PFSK-1 (cell line): ENCODE results near the gene ADAMTS1.

ENCODE experiments used
- FOXP2 ChIP-seq: optimal IDR thresholded peaks from 2 replicates; pipeline ENCODE3; 2011; ENCODE audit warnings: borderline replicate concordance, control low read depth, inconsistent platforms; ENCODE audit not compliant: insufficient read depth; ENCODE audit errors: extremely low read length, extremely low read depth
- POLR2AphosphoS5 ChIP-seq: IDR thresholded peaks from 2 replicates; pipeline ENCODE4 v1.6.1; 2012; ENCODE audit warnings: low read depth, mild to moderate bottlenecking, control low read depth, low read length, moderate library complexity
- SIN3A ChIP-seq: IDR thresholded peaks from 2 replicates; pipeline ENCODE4 v1.6.1; 2012; ENCODE audit warnings: mild to moderate bottlenecking, low read length, moderate library complexity, borderline replicate concordance; ENCODE audit not compliant: insufficient read depth
- TAF1 ChIP-seq: IDR thresholded peaks from 2 replicates; pipeline ENCODE4 v1.6.1; 2012; ENCODE audit warnings: low read length, control low read depth, borderline replicate concordance; ENCODE audit not compliant: insufficient read depth
- TF ChIP-seq, protein P1 (sequence below), 2 experiments: IDR thresholded peaks; 2 replicates each; pipeline versions ENCODE4 v1.6.1 to v1.8.0; 2011 to 2012; ENCODE audit warnings: low read depth in 2 of 2, low read length in 2 of 2, control low read depth in 1 of 2, inconsistent platforms in 1 of 2, mild to moderate bottlenecking in 1 of 2, moderate library complexity in 1 of 2; ENCODE audit not compliant: insufficient read depth in 1 of 2

ADAMTS1 gene

DNA sequence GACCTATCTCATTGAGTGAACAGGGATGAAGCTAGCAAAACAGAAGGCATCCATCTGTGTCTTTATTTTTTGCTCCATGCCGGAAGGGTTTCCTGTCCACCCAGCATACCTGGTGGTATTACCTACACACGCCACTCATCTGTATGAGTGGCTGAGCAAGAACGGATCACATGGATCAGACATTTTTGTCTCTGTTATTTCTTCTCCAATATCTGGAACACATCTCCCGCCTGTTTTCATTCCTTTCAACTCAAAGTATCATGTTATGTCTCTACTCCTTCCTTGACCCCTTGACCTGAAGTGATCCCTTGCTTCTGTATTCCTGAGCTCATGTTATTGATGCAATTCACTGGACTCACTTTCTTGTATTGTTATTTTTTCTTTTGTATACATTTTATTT is 24.7 kb downstream of the ADAMTS1 start:
- no peak for TF ChIP-seq TAF1
- no peak for TF ChIP-seq POLR2AphosphoS5
- no peak for TF ChIP-seq FOXP2
- TF ChIP-seq, protein P1, sequence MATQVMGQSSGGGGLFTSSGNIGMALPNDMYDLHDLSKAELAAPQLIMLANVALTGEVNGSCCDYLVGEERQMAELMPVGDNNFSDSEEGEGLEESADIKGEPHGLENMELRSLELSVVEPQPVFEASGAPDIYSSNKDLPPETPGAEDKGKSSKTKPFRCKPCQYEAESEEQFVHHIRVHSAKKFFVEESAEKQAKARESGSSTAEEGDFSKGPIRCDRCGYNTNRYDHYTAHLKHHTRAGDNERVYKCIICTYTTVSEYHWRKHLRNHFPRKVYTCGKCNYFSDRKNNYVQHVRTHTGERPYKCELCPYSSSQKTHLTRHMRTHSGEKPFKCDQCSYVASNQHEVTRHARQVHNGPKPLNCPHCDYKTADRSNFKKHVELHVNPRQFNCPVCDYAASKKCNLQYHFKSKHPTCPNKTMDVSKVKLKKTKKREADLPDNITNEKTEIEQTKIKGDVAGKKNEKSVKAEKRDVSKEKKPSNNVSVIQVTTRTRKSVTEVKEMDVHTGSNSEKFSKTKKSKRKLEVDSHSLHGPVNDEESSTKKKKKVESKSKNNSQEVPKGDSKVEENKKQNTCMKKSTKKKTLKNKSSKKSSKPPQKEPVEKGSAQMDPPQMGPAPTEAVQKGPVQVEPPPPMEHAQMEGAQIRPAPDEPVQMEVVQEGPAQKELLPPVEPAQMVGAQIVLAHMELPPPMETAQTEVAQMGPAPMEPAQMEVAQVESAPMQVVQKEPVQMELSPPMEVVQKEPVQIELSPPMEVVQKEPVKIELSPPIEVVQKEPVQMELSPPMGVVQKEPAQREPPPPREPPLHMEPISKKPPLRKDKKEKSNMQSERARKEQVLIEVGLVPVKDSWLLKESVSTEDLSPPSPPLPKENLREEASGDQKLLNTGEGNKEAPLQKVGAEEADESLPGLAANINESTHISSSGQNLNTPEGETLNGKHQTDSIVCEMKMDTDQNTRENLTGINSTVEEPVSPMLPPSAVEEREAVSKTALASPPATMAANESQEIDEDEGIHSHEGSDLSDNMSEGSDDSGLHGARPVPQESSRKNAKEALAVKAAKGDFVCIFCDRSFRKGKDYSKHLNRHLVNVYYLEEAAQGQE (IDR thresholded peaks at IDR 0.05; ENCODE audit: insufficient read depth in 1 of 2, low read depth in 2 of 2, low read length in 2 of 2): no peak
- TF ChIP-seq SIN3A: no peak

DNA sequence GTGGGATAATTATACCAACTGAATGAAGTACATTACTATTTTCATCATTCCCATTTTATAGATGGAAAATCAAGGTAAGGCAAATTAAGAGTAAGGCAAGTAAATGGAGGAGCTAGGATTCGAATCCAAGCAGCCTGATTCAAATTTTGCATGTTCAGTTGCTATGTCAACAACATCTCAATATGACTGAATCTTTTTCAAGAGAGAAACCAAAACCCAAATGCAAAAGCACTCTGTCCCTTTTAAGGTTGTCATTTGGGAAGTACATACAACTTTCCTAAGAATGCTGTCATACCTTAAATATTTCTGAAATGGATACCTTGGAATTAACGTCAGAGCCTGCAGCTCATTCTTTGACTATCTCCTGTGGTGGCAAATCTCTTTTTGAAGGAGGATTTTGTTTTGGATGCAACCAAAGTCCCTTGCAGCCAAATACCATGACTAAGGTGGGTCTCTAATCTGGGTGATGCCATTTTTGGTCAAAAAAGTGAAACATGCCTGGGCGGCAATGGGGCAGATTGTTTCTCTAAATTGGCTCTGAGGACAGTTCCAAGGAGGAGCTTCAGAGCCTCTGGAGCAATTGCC is 25.4 kb downstream of the ADAMTS1 start:
- TF ChIP-seq POLR2AphosphoS5 (no peak), FOXP2 (no peak), TAF1 (no peak), SIN3A (no peak)
- TF ChIP-seq, protein P1 (IDR thresholded peaks at IDR 0.05; ENCODE audit: insufficient read depth in 1 of 2, low read depth in 2 of 2, low read length in 2 of 2): no peak

DNA sequence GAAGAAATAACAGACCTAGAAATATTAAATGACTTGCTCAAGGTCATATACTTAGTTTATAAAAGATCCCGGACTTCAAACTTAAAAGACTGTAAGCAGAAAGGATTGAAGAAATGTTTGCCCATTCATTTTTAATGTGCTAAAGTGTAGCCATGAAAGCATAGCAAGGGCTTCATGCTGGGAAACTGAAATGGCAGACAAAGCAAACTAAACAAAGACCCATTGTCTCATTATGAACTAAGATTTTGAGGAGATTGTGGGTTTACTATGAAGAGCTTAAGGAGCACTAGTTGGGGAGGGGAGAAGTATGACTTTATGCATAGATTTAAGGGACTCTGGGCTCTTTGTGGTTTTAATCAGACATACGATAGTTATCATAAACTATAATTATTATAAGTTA is 26.3 kb downstream of the ADAMTS1 start:
- TF ChIP-seq POLR2AphosphoS5 (no peak), FOXP2 (no peak), TAF1 (no peak), SIN3A (no peak)
- TF ChIP-seq, protein P1 (IDR thresholded peaks at IDR 0.05; ENCODE audit: insufficient read depth in 1 of 2, low read depth in 2 of 2, low read length in 2 of 2): no peak

DNA sequence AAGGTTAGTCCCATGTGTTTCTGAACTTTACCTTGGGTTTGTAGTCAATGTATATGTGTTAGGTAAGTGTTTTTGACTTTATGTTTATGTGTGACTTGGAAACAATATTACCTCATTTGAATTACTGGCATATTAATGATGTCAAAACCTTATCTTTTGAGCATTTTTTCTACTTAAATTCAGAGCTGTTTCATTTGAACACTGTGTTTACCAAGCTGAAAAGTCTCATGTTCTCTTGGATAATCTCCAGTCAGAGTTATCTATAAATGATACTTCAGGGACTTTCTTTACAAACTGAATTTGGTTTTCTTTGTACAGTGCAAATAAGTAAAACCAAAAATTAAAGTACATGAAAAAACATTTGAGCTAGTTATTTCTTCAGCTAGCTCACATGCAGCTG is 30.0 kb downstream of the ADAMTS1 start:
- no peak for TF ChIP-seq TAF1

DNA sequence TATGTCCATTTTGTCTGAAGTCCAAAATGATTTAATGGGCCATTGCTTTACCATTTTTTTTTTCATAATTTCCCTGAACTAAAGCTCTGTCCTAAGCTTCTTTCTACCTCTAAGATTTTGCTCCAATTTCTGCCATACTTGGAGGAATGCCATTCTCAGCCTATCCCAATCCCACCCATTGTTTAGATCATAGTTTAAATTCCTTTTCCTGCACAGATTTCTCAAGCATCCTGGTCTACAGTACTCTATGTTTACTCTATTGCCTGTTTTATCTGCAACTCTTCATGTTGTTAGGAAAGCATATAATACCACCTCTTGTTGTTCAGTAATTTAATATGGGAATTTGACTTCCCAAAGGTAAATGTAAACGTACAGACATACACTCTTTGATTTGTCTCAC is 30.8 kb downstream of the ADAMTS1 start:
- TF ChIP-seq, protein P1 (IDR thresholded peaks at IDR 0.05; ENCODE audit: insufficient read depth in 1 of 2, low read depth in 2 of 2, low read length in 2 of 2): no peak
- TF ChIP-seq SIN3A: no peak
- no peak for TF ChIP-seq FOXP2
- TF ChIP-seq POLR2AphosphoS5: no peak
- no peak for TF ChIP-seq TAF1
